Trophoblast cell (in vitro differentiated cells and primary cell): Measurements from ENCODE around the gene UBR3. TPM values are rescaled to one million over a fixed set of nuclear protein-coding genes. Genes with fewer than 3 reads are reported as not detected.

Source experiments
- DNase-seq, 2 donors: peaks; one replicate each; pipeline ENCODE4 v3.0.0-alpha.2; 2016
- H2AFZ ChIP-seq: 2 replicates; pipeline ENCODE4 v1.6.1; 2013; ENCODE audit warnings: low read length, moderate library complexity, mild to moderate bottlenecking; ENCODE audit not compliant: insufficient read depth, poor library complexity
- H2AK5ac ChIP-seq: 2 replicates; pipeline ENCODE4 v1.6.1; 2013; ENCODE audit warnings: mild to moderate bottlenecking, low read length
- H2BK120ac ChIP-seq: 2 replicates; pipeline ENCODE4 v1.6.1; 2013; ENCODE audit warnings: low read length, mild to moderate bottlenecking, moderate library complexity; ENCODE audit not compliant: insufficient read depth, poor library complexity
- H2BK12ac ChIP-seq: 2 replicates; pipeline ENCODE4 v1.6.1; 2013; ENCODE audit warnings: mild to moderate bottlenecking, low read length, moderate library complexity
- H2BK5ac ChIP-seq: 2 replicates; pipeline ENCODE4 v1.6.1; 2013; ENCODE audit warnings: low read length, low read depth, moderate library complexity, mild to moderate bottlenecking; ENCODE audit not compliant: poor library complexity
- H3K14ac ChIP-seq: 2 replicates; pipeline ENCODE4 v1.6.1; 2013; ENCODE audit warnings: mild to moderate bottlenecking, low read length
- H3K18ac ChIP-seq: 2 replicates; pipeline ENCODE4 v1.6.1; 2013; ENCODE audit warnings: mild to moderate bottlenecking, low read length
- H3K23ac ChIP-seq: 2 replicates; pipeline ENCODE4 v1.6.1; 2013; ENCODE audit warnings: low read length
- H3K27ac ChIP-seq: 2 replicates; pipeline ENCODE4 v1.5.1; 2013; ENCODE audit warnings: low read depth, mild to moderate bottlenecking, inconsistent platforms, low read length, moderate library complexity
- H3K27me3 ChIP-seq: 2 replicates; pipeline ENCODE4 v1.6.1; 2013; ENCODE audit warnings: inconsistent platforms, mild to moderate bottlenecking, low read length, moderate library complexity; ENCODE audit not compliant: insufficient read depth
- H3K36me3 ChIP-seq, 2 experiments: 1 replicate in 1 of 2; 2 replicates in 1 of 2; pipeline ENCODE4 v1.6.1; 2013; ENCODE audit warnings: low read length in 2 of 2, mild to moderate bottlenecking in 2 of 2, moderate library complexity in 1 of 2; ENCODE audit not compliant: insufficient read depth in 2 of 2, control insufficient read depth in 1 of 2
- H3K4ac ChIP-seq: 2 replicates; pipeline ENCODE4 v1.6.1; 2013; ENCODE audit warnings: low read depth, mild to moderate bottlenecking, low read length, moderate library complexity
- H3K4me1 ChIP-seq, 2 experiments: 1 replicate in 1 of 2; 2 replicates in 1 of 2; pipeline ENCODE4 v1.6.1; 2013; ENCODE audit warnings: low read length in 2 of 2, mild to moderate bottlenecking in 2 of 2, moderate library complexity in 1 of 2; ENCODE audit not compliant: insufficient read depth in 2 of 2, control insufficient read depth in 1 of 2
- H3K4me2 ChIP-seq: 2 replicates; pipeline ENCODE4 v1.6.1; 2013; ENCODE audit warnings: inconsistent platforms, mild to moderate bottlenecking, low read length, moderate library complexity
- H3K4me3 ChIP-seq: 2 replicates; pipeline ENCODE4 v1.5.1; 2013; ENCODE audit warnings: mild to moderate bottlenecking, low read depth, low read length, inconsistent platforms
- H3K79me1 ChIP-seq: one replicate; pipeline ENCODE4 v1.6.1; 2013; ENCODE audit warnings: low read length
- H3K79me2 ChIP-seq: 2 replicates; pipeline ENCODE4 v1.6.1; 2013; ENCODE audit warnings: low read length, mild to moderate bottlenecking; ENCODE audit not compliant: control insufficient read depth, insufficient read depth, poor library complexity
- H3K9ac ChIP-seq: 2 replicates; pipeline ENCODE4 v1.6.1; 2013; ENCODE audit warnings: mild to moderate bottlenecking, low read length
- H3K9me3 ChIP-seq: 2 replicates; pipeline ENCODE4 v1.6.1; 2013; ENCODE audit warnings: low read depth, mild to moderate bottlenecking, control low read depth, inconsistent platforms, low read length; ENCODE audit not compliant: insufficient read depth
- H4K12ac ChIP-seq: 2 replicates; pipeline ENCODE4 v1.6.1; 2013; ENCODE audit warnings: low read depth, mild to moderate bottlenecking, low read length, moderate library complexity
- H4K8ac ChIP-seq: 2 replicates; pipeline ENCODE4 v1.6.1; 2013; ENCODE audit warnings: low read depth, mild to moderate bottlenecking, low read length, moderate library complexity
- H4K91ac ChIP-seq: one replicate; pipeline ENCODE4 v1.6.1; 2013; ENCODE audit warnings: low read depth, mild to moderate bottlenecking, low read length, moderate library complexity
- WGBS: extraction: QIAGEN DNeasy Blood & Tissue Kit; methylation state at CpG from one replicate; pipeline ENCODE4 v1.1.7; 2013; ENCODE audit warnings: missing lambda C conversion rate; ENCODE audit not compliant: insufficient read length, insufficient coverage; ENCODE audit errors: extremely low coverage; 5-methylcytosine and 5-hydroxymethylcytosine counted together
- polyA plus RNA-seq: library from polyadenylated mRNA; stranded (reverse); fragments of 200-250 nt; gene quantifications from 2 replicates; pipeline ENCODE4 v1.2.3, GENCODE V29; 2013

UBR3 gene, protein sequence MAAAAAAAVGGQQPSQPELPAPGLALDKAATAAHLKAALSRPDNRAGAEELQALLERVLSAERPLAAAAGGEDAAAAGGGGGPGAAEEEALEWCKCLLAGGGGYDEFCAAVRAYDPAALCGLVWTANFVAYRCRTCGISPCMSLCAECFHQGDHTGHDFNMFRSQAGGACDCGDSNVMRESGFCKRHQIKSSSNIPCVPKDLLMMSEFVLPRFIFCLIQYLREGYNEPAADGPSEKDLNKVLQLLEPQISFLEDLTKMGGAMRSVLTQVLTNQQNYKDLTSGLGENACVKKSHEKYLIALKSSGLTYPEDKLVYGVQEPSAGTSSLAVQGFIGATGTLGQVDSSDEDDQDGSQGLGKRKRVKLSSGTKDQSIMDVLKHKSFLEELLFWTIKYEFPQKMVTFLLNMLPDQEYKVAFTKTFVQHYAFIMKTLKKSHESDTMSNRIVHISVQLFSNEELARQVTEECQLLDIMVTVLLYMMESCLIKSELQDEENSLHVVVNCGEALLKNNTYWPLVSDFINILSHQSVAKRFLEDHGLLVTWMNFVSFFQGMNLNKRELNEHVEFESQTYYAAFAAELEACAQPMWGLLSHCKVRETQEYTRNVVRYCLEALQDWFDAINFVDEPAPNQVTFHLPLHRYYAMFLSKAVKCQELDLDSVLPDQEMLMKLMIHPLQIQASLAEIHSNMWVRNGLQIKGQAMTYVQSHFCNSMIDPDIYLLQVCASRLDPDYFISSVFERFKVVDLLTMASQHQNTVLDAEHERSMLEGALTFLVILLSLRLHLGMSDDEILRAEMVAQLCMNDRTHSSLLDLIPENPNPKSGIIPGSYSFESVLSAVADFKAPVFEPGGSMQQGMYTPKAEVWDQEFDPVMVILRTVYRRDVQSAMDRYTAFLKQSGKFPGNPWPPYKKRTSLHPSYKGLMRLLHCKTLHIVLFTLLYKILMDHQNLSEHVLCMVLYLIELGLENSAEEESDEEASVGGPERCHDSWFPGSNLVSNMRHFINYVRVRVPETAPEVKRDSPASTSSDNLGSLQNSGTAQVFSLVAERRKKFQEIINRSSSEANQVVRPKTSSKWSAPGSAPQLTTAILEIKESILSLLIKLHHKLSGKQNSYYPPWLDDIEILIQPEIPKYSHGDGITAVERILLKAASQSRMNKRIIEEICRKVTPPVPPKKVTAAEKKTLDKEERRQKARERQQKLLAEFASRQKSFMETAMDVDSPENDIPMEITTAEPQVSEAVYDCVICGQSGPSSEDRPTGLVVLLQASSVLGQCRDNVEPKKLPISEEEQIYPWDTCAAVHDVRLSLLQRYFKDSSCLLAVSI (N-terminal part only)
- 18.4 and 19.9 TPM in 2 replicates for polyA plus RNA-seq

DNA sequence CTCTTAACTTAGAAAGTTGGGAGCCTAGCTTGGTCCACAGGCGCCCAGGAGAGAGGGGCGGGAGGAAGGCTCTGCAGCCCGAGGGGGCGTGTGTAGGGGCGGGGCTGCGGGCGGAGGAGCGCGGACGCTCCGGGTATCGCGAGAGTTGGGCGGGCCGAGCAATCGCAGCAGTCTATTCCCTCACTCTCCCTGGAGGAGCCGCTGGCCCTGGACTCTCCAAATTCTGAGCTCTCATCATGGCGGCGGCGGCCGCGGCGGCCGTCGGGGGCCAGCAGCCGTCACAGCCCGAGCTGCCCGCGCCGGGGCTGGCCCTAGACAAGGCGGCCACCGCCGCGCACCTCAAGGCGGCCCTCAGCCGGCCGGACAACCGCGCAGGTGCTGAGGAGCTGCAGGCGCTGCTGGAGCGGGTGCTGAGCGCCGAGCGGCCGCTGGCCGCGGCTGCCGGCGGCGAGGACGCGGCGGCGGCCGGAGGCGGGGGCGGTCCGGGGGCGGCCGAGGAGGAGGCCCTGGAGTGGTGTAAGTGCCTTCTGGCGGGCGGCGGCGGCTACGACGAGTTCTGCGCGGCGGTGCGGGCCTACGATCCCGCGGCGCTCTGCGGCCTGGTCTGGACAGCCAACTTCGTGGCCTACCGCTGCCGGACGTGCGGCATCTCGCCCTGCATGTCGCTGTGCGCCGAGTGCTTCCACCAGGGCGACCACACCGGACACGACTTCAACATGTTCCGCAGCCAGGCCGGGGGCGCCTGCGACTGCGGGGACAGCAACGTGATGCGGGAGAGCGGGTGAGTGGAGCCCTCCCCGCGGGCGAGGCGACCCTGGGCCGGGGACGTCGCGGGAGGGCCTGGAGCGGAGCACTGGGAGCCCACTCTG lies at the start of gene UBR3:
Gene UBR3, plus strand, starts transcription at position 183 of the 869 bp plus-strand sequence. Its CDS starts 54 bp downstream, at position 237.
- H3K79me1 ChIP-seq: peaks cover 10% of the 10 kb centered on the region
- H3K4me1 ChIP-seq: peaks cover 3% of the 10 kb centered on the region in 2 experiments
- peak within 1 kb of the TSS; percentile 29 for H2BK5ac ChIP-seq
- H3K4ac ChIP-seq: peak within 1 kb of the TSS; percentile 32
- H3K18ac ChIP-seq: peak within 1 kb of the TSS; percentile 71
- peak within 1 kb of the TSS; percentile 96 for H3K4me3 ChIP-seq
- no peaks in the 10 kb centered on the region for H3K27me3 ChIP-seq
- H2AFZ ChIP-seq: peak within 1 kb of the TSS; percentile 68
- H3K23ac ChIP-seq: no peak within 1 kb of the TSS
- whole genome bisulfite sequencing: no CpG with 5 or more reads among the region's 104 CpGs
- peaks cover 8% of the 10 kb centered on the region for H3K79me2 ChIP-seq
- peak within 1 kb of the TSS; percentile 30 for H4K91ac ChIP-seq
- peak within 1 kb of the TSS; percentile 65 for H3K27ac ChIP-seq
- H2AK5ac ChIP-seq: no peak within 1 kb of the TSS
- no peak within 1 kb of the TSS for H2BK12ac ChIP-seq
- no peaks in the 10 kb centered on the region for H3K36me3 ChIP-seq
- H4K8ac ChIP-seq: peak within 1 kb of the TSS; percentile 44
- H3K9ac ChIP-seq: peak within 1 kb of the TSS; percentile 88
- peak within 1 kb of the TSS; percentile 4 for H2BK120ac ChIP-seq
- H3K14ac ChIP-seq: peak within 1 kb of the TSS; percentile 41
- peak within 1 kb of the TSS; percentile 70 for H4K12ac ChIP-seq
- H3K9me3 ChIP-seq: no peaks in the 10 kb centered on the region
- peak within 1 kb of the TSS; percentile 96 for H3K4me2 ChIP-seq
- peak; percentile 90 to 96 for DNase-seq

DNA sequence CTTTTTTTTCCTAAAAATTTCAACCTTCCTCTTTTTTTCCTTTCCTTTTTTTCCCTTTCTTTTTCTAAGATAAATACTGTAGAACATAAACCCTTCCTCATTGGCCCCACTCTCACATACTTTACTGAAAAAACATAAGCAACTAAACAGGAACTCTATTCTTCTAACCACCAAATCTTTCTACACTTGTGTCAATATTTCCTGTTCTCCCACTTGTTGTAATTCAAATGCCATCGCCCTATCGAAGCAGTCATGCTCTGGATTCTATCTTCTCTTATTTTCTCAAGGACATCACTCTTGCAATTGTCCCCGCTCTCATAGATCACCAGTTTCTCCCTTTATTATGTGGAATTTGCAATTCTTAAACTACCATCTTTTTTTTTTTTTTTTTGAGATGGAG lies 48.8 kb upstream of the UBR3 start:
- no peaks in the 10 kb centered on the region for H3K4me1 ChIP-seq
- H2BK120ac ChIP-seq: no peak overlapping the region
- no peak overlapping the region for H3K23ac ChIP-seq
- no peak for DNase-seq
- H3K36me3 ChIP-seq: no peaks in the 10 kb centered on the region
- no peaks in the 10 kb centered on the region for H3K79me1 ChIP-seq
- H2AFZ ChIP-seq: no peak overlapping the region
- H3K9ac ChIP-seq: no peak overlapping the region
- no peak overlapping the region for H3K4ac ChIP-seq
- H3K79me2 ChIP-seq: no peaks in the 10 kb centered on the region
- no peak overlapping the region for H2BK5ac ChIP-seq
- no peak overlapping the region for H3K18ac ChIP-seq
- H4K12ac ChIP-seq: no peak overlapping the region
- H3K14ac ChIP-seq: no peak overlapping the region
- no peaks in the 10 kb centered on the region for H3K9me3 ChIP-seq
- no peak overlapping the region for H3K27ac ChIP-seq
- no CpG with 5 or more reads among the region's 3 CpGs for WGBS
- H2BK12ac ChIP-seq: no peak overlapping the region
- H3K27me3 ChIP-seq: no peaks in the 10 kb centered on the region
- no peak overlapping the region for H4K8ac ChIP-seq
- H3K4me2 ChIP-seq: no peak overlapping the region
- no peak overlapping the region for H2AK5ac ChIP-seq
- no peak overlapping the region for H3K4me3 ChIP-seq
- H4K91ac ChIP-seq: no peak overlapping the region

DNA sequence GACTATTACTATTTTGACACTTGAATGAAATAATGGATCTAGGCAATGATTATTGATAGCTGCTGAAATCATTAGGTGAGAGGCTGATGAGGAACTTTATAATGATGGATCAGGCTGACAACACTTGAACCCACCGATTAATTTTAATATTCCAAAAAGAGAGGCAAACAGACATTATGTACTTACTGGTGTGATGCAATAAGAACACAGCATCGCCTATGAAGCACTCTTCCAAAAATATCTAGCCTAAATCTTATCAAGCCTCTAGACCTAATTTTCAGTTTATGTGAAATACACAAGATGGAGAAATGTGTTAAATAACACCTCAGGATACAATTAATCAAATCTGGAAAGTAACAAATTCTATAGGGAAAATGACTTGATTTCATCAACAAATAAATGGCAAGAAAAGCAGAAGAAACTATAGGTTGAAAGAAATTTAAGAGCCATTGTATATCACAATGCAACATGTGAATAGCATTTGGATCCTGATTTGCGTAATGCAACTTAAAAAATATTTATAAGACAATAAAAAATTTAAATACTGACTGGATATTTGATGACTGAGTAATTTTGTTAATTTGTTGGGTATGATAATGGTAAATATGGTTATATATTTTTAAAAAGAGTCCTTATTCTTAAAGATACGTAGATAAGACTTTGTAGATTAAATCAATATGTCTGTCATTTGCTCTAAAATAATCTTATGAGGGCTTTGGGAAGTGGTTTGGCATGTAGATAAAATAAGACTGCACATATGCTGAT lies 45.8 kb upstream of the UBR3 start:
- no peak overlapping the region for H2BK5ac ChIP-seq
- H3K79me2 ChIP-seq: no peaks in the 10 kb centered on the region
- DNase-seq: no peak
- no peak overlapping the region for H4K91ac ChIP-seq
- no peaks in the 10 kb centered on the region for H3K79me1 ChIP-seq
- H3K9ac ChIP-seq: no peak overlapping the region
- no peaks in the 10 kb centered on the region for H3K27me3 ChIP-seq
- no peak overlapping the region for H2AFZ ChIP-seq
- no peak overlapping the region for H3K4me3 ChIP-seq
- WGBS: no CpG with 5 or more reads among the region's 4 CpGs
- H3K4me2 ChIP-seq: no peak overlapping the region
- H3K23ac ChIP-seq: no peak overlapping the region
- H3K14ac ChIP-seq: no peak overlapping the region
- H3K36me3 ChIP-seq: no peaks in the 10 kb centered on the region
- no peak overlapping the region for H2BK12ac ChIP-seq
- no peak overlapping the region for H3K4ac ChIP-seq
- no peak overlapping the region for H4K8ac ChIP-seq
- no peaks in the 10 kb centered on the region for H3K9me3 ChIP-seq
- no peaks in the 10 kb centered on the region for H3K4me1 ChIP-seq
- no peak overlapping the region for H3K27ac ChIP-seq
- H4K12ac ChIP-seq: no peak overlapping the region
- no peak overlapping the region for H2BK120ac ChIP-seq
- H2AK5ac ChIP-seq: no peak overlapping the region
- H3K18ac ChIP-seq: no peak overlapping the region
